GM21576 (cell line): ENCODE measurements around the gene ALDH16A1.
"Not testable (repeated sequence)": the region's sequence is repeated elsewhere in the genome, so short reads cannot be mapped to it uniquely, and the experiment has no call there.

Source experiments
- ATAC-seq: cut with Tn5 transposase; IDR thresholded peaks from one replicate; pipeline ENCODE4 v1.9.1; 2021; ENCODE audit warnings: mild to moderate bottlenecking, moderate library complexity; ENCODE audit not compliant: unreplicated experiment

The ALDH16A1 gene

DNA sequence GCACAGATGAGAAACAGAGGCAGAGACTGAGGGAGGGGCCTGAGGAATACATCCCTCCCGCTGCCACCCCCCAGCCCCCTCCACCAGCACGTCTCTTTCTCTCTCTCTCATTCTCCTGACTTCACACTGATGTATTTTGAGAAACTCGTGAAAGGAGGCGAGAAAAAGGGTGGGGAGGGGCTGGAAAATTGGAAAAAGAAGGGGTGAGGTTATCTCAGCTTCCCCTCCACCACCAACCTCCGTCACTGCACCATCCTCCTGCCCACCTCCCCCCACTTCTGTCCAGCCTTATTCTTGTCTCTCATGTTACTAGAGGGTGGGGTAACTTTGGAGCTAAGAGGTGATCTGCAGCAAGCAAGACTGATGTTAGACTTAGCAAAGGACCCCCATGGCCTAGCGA is 13.2 kb upstream of the ALDH16A1 start:
- ATAC-seq = no peak

- ATAC-seq = no peak
These were observed 12.4 kb upstream of the ALDH16A1 start for GRCh38 chr19:49440439-49441209.

DNA sequence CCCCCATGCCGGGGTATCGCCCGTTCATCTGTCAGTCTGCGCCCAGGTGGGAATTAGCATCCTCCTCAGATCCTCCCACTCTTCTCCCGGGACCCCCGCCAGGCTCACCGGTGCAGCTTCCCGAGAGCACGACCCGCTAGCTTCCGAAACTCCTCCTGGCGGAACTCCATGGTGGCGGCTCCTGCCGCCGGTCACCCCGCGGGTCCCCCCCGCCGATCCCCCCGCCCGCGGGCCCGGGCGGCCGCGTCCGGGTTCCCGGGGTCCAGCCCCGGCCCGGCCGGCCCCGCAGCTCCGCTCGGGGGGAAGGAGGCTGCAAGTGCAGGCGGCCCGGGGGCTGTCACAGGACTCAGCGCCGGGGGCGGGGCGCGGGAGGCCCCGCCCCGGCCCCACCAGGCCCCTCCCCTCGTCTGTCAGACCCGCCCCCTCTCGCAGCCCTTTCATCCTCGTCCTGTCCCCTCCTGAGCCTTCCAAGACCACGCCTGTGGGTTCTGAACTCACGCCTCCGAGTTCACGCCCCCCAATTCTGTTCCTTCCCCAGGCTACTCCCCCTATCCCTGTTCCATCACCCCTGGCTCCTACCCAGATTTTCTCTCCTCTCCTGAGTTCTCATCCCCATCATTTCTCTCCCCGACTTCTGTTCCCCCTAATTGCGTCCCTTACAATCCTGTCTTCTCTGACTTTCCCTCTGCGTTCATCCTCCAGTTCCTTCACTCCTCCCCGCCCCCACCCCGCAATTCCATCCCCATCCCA is 11.6 kb upstream of the ALDH16A1 start, which contains the start of gene SLC17A7:
Gene SLC17A7 (minus strand): TSS at position 318 of the 750 bp plus-strand sequence. CDS start 148 bp downstream, at position 170.
- ATAC-seq = no peak

DNA sequence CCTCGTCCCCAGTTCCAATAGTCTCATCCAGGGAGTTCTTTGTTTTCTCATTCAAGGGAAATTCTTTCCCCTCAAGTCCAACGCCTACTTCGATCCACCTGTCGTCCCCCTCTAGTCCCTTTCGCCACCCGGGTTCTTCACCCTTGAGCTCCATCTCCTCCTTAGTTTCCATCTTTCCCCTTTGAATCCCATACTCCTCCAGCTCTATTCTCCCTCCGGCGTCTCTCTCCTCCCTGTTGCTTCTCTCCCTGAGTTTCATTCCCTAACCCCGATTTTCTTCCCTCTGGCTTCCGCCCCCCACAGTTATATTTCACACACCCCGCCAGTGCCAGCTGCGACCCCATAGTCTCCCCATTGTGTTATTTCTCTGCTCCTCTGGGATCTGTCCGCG is 11.1 kb upstream of the ALDH16A1 start:
- ATAC-seq = no peak

- no peak for ATAC-seq
These were observed 10.7 kb upstream of the ALDH16A1 start for GRCh38 chr19:49442354-49442753.

DNA sequence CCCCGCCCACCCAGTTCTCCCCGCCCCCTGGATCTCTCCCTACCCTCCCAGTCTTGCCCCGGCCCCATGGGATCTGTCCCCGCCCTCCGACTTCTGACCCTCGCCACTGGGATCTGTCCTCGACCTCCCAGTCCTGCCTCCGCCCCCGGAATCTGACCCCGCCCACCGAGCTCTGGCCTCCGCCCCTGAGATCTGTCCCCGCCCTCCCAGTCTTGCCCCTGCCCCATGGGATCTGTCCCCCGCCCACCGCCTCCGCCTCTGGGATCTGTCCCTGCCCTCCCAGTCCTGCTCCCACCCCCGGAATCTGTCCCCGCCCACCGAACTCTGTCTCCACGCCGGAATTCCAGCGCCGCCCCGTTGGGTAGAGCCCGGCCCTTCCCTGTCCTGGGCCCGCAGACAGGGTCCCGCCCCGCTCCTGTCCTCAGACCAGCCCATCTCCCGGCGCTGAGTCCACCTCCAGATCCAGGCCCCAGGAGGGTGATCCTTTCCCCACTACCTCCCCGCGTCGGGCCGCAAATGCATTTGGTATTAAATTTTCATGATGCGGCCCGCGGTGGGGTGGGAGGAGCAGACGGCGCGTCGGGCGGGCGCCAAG is 10.2 kb upstream of the ALDH16A1 start:
- ATAC-seq = no peak

DNA sequence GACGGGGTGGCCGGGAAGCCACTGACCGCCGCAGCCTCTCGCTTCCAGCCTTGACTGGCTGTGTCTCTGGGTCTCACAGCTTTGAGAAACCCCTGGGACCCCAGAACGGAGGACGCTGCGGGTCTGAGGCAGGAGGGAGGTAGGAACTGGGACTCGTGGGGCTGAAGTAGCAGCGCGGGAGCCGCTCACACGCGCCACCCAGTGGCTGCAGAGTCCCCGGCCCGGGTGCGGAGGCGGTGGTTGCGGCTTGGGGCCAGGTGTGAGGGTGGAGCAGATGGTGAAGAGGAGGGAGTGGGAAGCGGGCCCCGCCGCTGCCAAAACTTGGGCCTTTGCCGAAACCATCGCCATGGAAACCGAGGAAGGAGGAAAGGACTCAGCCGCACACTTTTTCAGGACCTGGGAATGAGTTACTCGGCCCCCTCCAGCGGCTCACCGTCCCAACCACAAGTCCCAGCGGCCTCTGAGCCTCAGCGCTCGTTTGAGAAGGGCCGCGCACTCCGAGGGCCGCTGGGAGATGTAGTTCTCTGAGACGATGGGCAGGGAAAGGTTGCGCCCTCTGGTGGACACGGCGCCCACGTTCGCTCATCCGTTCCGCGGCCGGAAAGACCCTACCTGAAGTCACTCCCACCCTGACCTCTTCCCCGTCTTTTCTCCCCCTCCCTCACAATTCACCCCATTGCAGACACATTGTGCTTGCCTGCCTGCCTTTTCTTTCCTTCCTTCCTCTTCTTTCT is 9.5 kb upstream of the ALDH16A1 start:
- peak; percentile 67 for ATAC-seq

DNA sequence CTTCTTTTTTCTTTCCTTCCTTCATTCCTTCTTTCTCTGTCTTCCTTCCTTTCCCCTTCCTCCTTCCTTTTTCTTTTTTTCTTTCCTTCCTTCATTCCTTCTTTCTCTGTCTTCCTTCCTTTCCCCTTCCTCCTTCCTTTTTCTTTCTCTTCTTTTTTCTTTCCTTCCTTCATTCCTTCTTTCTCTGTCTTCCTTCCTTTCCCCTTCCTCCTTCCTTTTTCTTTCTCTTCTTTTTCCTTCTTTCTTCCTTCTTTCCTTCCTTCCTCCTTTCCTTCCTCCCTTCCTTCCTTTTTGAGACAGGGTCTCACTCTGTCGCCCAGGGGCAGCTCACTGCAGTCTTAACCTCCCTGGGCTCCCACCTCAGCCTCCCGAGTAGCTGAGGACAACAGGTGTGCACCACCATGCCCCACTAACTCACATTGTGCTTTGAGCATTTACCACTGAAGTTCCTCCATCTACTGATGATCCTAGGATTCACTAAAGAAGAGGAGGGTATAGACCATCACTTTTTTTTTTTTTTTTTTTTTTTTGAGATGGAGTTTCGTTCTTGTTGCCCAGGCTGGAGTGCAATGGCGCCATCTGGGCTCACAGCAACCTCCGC is 8.8 kb upstream of the ALDH16A1 start:
- ATAC-seq = not testable (repeated sequence)

- ATAC-seq = no peak
These were observed 7.0 kb upstream of the ALDH16A1 start for GRCh38 chr19:49445997-49446396.

DNA sequence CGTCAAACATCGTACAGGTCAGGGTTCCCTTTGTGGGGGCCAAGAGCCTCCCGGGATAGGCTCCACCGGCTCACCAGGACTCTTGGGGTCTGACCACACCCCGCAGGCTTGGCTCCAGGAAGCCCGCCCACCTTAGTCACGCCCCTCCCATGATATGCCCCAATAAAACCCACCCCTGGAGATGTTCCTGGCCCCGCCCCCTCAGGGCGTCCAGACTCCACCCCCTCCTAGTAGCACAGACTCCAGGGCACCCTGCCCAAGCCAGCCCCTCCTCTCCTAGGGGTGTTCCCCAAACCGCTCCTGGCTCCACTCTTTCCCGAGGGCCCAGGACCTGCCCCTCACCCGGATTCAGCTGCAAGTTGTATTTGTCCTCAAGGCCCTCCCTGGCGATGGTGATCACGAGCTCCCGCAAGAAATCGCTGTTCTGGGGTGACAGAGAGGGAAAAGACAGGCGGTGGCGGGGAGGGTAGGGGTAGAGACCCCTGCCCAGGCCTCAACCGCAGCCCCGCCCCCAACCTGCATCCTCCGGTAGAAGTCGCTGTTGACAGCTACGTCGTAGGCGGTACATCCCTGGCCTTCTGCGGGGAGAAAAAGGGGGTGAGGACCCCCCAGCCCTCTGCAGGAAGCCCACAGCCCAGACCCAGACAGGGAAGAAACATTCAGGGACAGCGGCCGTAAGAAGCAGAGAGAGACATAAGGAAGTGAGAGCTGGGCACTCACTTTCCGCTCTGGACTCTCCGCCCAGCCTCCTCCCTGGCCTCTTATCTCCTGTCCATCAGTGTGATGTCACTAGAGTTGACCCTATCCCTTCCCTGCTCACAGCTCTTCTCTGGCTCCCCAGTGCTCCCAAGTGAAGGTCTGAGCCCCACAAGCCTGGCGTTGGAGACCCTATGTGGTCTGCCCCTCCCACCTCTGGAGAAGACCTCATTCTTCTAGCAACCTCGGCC is 5.3 kb upstream of the ALDH16A1 start:
- ATAC-seq = no peak

- no peak for ATAC-seq
These were observed 4.6 kb upstream of the ALDH16A1 start for GRCh38 chr19:49448432-49448786.

DNA sequence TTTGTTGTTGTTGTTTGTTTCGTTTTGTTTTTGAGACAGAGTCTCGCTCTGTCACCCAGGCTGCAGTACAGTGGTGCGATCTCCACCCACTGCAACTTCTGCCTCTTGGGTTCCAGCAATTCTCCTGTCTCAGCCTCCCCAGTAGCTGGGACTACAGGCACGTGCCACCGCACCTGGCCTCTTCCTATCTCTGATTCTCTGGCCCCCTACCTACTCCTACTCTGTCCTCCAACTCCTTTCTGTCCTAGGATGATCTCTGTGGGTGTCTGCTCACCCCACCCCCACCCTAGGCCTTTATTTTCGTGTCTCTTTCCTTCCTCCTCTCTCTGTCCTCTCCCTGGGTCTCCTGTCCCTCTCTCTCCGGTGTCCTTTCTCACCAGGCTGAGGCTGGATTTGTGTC is 2.6 kb upstream of the ALDH16A1 start:
- ATAC-seq = no peak

- ATAC-seq = peak; percentile 52
These were observed 1.4 kb upstream of the ALDH16A1 start, which contains the start of gene PIH1D1 for GRCh38 chr19:49451430-49452181. Gene PIH1D1 (minus strand): TSS chr19:49451814. CDS start chr19:49451574, 240 bp downstream.

GRCh38 chr19:49453757-49454240 is 774 bp downstream of the ALDH16A1 start:
- ATAC-seq = no peak

GRCh38 chr19:49455773-49456172 is 2.7 kb downstream of the ALDH16A1 start:
- no peak for ATAC-seq

GRCh38 chr19:49456326-49456725 is 3.3 kb downstream of the ALDH16A1 start:
- ATAC-seq = no peak

GRCh38 chr19:49458567-49458903 is 5.5 kb downstream of the ALDH16A1 start:
- ATAC-seq = no peak

DNA sequence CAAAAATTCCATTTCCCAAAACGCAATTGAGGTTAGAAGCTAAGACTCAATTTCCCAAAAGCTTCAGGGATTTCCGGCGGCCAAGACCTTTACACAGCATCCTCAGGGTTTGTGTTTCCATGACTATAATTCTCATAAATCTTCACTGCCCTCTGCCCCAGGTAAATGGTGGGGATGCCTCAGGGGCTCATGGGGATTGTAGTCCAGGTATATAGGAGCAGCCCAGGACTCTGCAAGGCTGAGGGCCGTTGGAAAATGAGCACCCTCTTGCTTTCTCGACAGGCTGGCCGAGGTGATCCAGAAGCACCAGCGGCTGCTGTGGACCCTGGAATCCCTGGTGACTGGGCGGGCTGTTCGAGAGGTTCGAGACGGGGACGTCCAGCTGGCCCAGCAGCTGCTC is 6.4 kb downstream of the ALDH16A1 start:
- ATAC-seq = no peak

GRCh38 chr19:49461130-49461529 is 8.1 kb downstream of the ALDH16A1 start:
- not testable (repeated sequence) for ATAC-seq
